ENCODE results near the gene SIK2. TPM values are rescaled to one million over a fixed set of nuclear protein-coding genes. Genes with fewer than 3 reads are reported as not detected.

Gene SIK2
- total RNA-seq, 1 donor from 2014 or later: 10.0 TPM

DNA sequence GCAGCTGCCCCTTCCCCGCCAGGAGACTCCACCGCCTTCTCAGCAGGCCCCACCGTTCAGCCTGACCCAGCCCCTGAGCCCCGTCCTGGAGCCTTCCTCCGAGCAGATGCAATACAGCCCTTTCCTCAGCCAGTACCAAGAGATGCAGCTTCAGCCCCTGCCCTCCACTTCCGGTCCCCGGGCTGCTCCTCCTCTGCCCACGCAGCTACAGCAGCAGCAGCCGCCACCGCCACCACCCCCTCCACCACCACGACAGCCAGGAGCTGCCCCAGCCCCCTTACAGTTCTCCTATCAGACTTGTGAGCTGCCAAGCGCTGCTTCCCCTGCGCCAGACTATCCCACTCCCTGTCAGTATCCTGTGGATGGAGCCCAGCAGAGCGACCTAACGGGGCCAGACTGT is 121.3 kb downstream of the SIK2 start:
- ChIA-PET POLR2A (no interaction called here), CTCF (no interaction called here)
- no peak overlapping the region for H3K4me3 Mint-ChIP-seq
- DNase-seq (no peak), ATAC-seq (ENCODE audit: low read depth) (no peak)
- H3K36me3 Mint-ChIP-seq (ENCODE audit: low read depth): peaks cover 83% of the 10 kb centered on the region
- no peak overlapping the region for H3K27ac Mint-ChIP-seq
- H3K4me1 Mint-ChIP-seq: no peaks in the 10 kb centered on the region
- intact Hi-C loops (cut with micrococcal nuclease): no loop called here
- H3K27me3 Mint-ChIP-seq: no peaks in the 10 kb centered on the region
- TF ChIP-seq, protein P1, sequence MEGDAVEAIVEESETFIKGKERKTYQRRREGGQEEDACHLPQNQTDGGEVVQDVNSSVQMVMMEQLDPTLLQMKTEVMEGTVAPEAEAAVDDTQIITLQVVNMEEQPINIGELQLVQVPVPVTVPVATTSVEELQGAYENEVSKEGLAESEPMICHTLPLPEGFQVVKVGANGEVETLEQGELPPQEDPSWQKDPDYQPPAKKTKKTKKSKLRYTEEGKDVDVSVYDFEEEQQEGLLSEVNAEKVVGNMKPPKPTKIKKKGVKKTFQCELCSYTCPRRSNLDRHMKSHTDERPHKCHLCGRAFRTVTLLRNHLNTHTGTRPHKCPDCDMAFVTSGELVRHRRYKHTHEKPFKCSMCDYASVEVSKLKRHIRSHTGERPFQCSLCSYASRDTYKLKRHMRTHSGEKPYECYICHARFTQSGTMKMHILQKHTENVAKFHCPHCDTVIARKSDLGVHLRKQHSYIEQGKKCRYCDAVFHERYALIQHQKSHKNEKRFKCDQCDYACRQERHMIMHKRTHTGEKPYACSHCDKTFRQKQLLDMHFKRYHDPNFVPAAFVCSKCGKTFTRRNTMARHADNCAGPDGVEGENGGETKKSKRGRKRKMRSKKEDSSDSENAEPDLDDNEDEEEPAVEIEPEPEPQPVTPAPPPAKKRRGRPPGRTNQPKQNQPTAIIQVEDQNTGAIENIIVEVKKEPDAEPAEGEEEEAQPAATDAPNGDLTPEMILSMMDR (IDR thresholded peaks at IDR 0.05): no peak
- H3K9me3 Mint-ChIP-seq: no peaks in the 10 kb centered on the region

- ChIA-PET POLR2A (no interaction called here), CTCF (no interaction called here)
- H3K27ac Mint-ChIP-seq: no peak overlapping the region
- no peaks in the 10 kb centered on the region for H3K27me3 Mint-ChIP-seq
- H3K36me3 Mint-ChIP-seq (ENCODE audit: low read depth): peaks cover 79% of the 10 kb centered on the region
- no peaks in the 10 kb centered on the region for H3K9me3 Mint-ChIP-seq
- TF ChIP-seq, protein P1 (IDR thresholded peaks at IDR 0.05): no peak
- ATAC-seq (ENCODE audit: low read depth) (no peak), DNase-seq (no peak)
- no peak overlapping the region for H3K4me3 Mint-ChIP-seq
- intact Hi-C loops (cut with micrococcal nuclease): no loop called here
- no peaks in the 10 kb centered on the region for H3K4me1 Mint-ChIP-seq
Observed at GRCh38 chr11:111724615-111725129, 122.4 kb downstream of the SIK2 start.

- Mint-ChIP-seq H3K4me1 (no peaks in the 10 kb centered on the region), H3K27ac (no peak overlapping the region), H3K27me3 (no peaks in the 10 kb centered on the region), H3K4me3 (no peak overlapping the region), H3K9me3 (no peaks in the 10 kb centered on the region), H3K36me3 (ENCODE audit: low read depth) (peaks cover 69% of the 10 kb centered on the region)
- ChIA-PET CTCF (no interaction called here), POLR2A (no interaction called here)
- DNase-seq (no peak), ATAC-seq (ENCODE audit: low read depth) (no peak)
- TF ChIP-seq, protein P1 (IDR thresholded peaks at IDR 0.05): no peak
- intact Hi-C loops (cut with micrococcal nuclease): no loop called here
Observed at GRCh38 chr11:111725621-111726020, 123.4 kb downstream of the SIK2 start.

DNA sequence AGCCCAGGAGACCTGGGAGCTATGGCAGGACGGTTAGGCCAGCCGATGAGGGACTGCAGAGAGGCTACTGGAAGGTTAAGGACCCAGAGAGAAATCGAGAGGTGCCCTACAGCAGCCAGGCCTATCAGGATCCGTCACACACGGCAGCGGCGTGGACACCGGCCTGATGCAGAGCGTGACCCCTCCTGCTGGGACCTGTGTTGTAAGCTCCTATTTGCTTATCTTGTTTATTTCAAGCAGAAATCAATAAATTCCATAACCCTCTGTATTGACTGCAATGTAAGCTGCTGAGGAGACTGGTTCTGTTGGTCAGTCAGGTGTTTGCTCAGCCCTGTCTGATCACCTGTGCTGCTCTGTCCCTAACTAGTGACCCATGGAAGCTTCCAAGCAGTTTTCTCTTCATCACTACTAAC is 124.1 kb downstream of the SIK2 start:
- no peak for ATAC-seq (ENCODE audit: low read depth)
- Mint-ChIP-seq H3K27me3 (no peaks in the 10 kb centered on the region), H3K36me3 (ENCODE audit: low read depth) (peaks cover 62% of the 10 kb centered on the region), H3K4me3 (no peak overlapping the region), H3K27ac (no peak overlapping the region), H3K9me3 (no peaks in the 10 kb centered on the region), H3K4me1 (no peaks in the 10 kb centered on the region)
- intact Hi-C loops (cut with micrococcal nuclease): no loop called here
- TF ChIP-seq, protein P1 (IDR thresholded peaks at IDR 0.05): no peak
- ChIA-PET CTCF (no interaction called here), POLR2A (interaction anchor here (0.6 kb wide), 1 partner anchor 47 kb away, joined by 5 read pairs; no protein-coding TSS in a partner anchor)
- DNase-seq: no peak

GRCh38 chr11:111727431-111727830 is 125.2 kb downstream of the SIK2 start:
- intact Hi-C loops (cut with micrococcal nuclease): no loop called here
- Mint-ChIP-seq H3K9me3 (no peaks in the 10 kb centered on the region), H3K36me3 (ENCODE audit: low read depth) (peaks cover 52% of the 10 kb centered on the region), H3K4me1 (no peaks in the 10 kb centered on the region), H3K27me3 (no peaks in the 10 kb centered on the region), H3K27ac (no peak overlapping the region), H3K4me3 (no peak overlapping the region)
- TF ChIP-seq, protein P1 (IDR thresholded peaks at IDR 0.05): no peak
- ATAC-seq (ENCODE audit: low read depth): no peak
- ChIA-PET CTCF (no interaction called here), POLR2A (no interaction called here)
- DNase-seq: no peak
